Right lobe of liver (tissue), 6 donors: ENCODE results near the gene WDR12. TPM values are rescaled to one million over a fixed set of nuclear protein-coding genes. Genes with fewer than 3 reads are reported as not detected.
"Not testable (repeated sequence)": the region's sequence is repeated elsewhere in the genome, so short reads cannot be mapped to it uniquely, and the experiment has no call there.

Source experiments
- ATAC-seq, 4 donors: fragments of 200-7000 bp; cut with Tn5 transposase; one replicate each; pipeline ENCODE4 v1.9.1; 2020; ENCODE audit warnings: mild to moderate bottlenecking in 4 of 4, moderate library complexity in 4 of 4
- DNase-seq, 3 donors: peaks; one replicate each; pipeline ENCODE4 v3.0.0-alpha.2; 2020
- H3K27ac ChIP-seq, 3 donors: fragments of 200-600 bp; one replicate each; pipeline ENCODE4 v1.8.0; 2022
- H3K27me3 ChIP-seq, 2 donors: fragments of 200-600 bp; one replicate each; pipeline ENCODE4 v1.8.0; 2022
- H3K36me3 ChIP-seq, 4 donors: fragments of 200-600 bp; sonication (generic) in 1 of 4; one replicate each; pipeline versions ENCODE4 v1.5.1 to v1.8.0; 2017 to 2022; ENCODE audit warnings: control low read depth in 1 of 4
- H3K4me1 ChIP-seq, 4 donors: fragments of 200-600 bp; sonication (generic) in 1 of 4; one replicate each; pipeline versions ENCODE4 v1.5.1 to v1.8.0; 2017 to 2022; ENCODE audit warnings: control low read depth in 1 of 4
- H3K4me3 ChIP-seq, 3 donors: fragments of 200-600 bp; one replicate each; pipeline ENCODE4 v1.8.0; 2022
- H3K9me3 ChIP-seq, 4 donors: fragments of 200-600 bp; sonication (generic) in 1 of 4; one replicate each; pipeline versions ENCODE4 v1.5.1 to v1.8.0; 2017 to 2022; ENCODE audit warnings: control low read depth in 1 of 4
- POLR2A ChIP-seq: fragments of 450-650 bp; IDR thresholded peaks from one replicate; pipeline ENCODE4 v1.6.1; 2017; ENCODE audit warnings: antibody characterized with exemption, mild to moderate bottlenecking
- WGBS: methylation state at CpG from one replicate; pipeline ENCODE4 v1.1.6; 2018; ENCODE audit warnings: low coverage, low lambda C conversion rate; ENCODE audit not compliant: insufficient coverage; ENCODE audit errors: missing lambda C conversion rate; 5-methylcytosine and 5-hydroxymethylcytosine counted together
- intact Hi-C, 2 donors: fragments of 100-400 bp; cut with DNase I; formaldehyde crosslinking; loops; one replicate each; pipeline versions ENCODE4 v1.11.2 to v1.14.1; 2022
- total RNA-seq, 6 experiments: library from RNA; depleted of rRNA in 2 of 6; stranded (reverse); fragments of >200 nt in 2 of 6; fragmentation: NEBNext Ultra II Directional in 3 of 6; extraction: Animal tissue kit (Norgen Biotek cat#: 25700) in 3 of 6; gene quantifications; one replicate each; pipeline versions ENCODE4 v1.1.0 to v1.2.4, GENCODE V29; 2016 to 2023
- TF ChIP-seq, protein P1 (sequence below), 4 donors: fragments of 200-600 bp in 3 of 4; fragments of 450-650 bp in 1 of 4; IDR thresholded peaks; one replicate each; pipeline versions ENCODE4 v1.5.1 to v1.8.0; 2016 to 2022; ENCODE audit warnings: antibody characterized with exemption in 4 of 4, mild to moderate bottlenecking in 2 of 4
- donor health status: DM: no; HTN: yes; CAD: no.
- donor health status: DM: no; HTN: no; CAD: no.
- donor health status: DM: no; HTN: no; CAD: no.
- donor health status: DM: no; HTN: yes; CAD: no.
- donor health status: DM: no; HTN: yes; CAD: no.

Gene WDR12
- total RNA-seq, 6 experiments from 2014 or later, result 14.2 to 27.0 (median 19.8) TPM

DNA sequence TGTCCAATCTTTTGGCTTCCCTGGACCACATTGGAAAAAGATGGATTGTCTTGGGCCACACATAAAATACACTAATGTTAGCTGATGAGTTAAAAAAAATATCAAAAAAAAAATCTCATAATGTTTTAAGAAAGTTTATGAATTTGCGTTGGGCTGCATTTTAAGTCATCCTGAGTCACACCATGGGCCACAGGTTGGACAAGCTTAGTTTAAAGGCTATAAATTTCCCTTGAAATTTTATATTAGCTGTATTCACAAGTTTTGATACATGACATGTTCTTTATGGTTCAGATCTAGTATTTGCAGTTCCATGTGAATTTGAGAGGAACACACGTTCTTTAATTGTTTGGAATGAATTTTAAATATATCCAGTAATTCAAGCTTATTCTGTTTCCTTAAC, 22.5 kb upstream of the WDR12 start:
- ATAC-seq, result no peak

DNA sequence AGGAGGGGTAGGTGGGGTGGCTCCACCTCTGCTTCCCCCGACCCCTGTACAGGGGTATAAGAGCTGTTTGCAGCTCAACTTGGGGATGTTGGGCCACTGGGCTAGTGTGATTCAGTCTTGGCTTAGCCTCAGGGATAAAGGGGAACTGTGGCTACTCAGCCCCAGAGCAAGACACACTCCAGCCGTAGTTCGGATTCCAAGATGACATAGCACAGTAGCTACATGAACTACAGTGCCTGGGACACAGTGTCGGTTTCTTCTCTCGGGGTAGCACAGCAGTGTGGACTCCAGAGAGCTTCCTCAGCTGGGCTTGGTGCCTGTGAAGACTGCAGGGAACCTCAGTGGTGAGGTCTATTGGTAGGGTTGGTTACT, 21.7 kb upstream of the WDR12 start:
- ATAC-seq, result no peak
- WGBS, result no CpG with 5 or more reads among the region's 5 CpGs
- H3K36me3 ChIP-seq, result no peaks in the 10 kb centered on the region
- no peaks in the 10 kb centered on the region for H3K9me3 ChIP-seq
- H3K4me3 ChIP-seq, result no peak overlapping the region
- no peak overlapping the region for H3K27ac ChIP-seq
- intact Hi-C loops, result no loop called here
- TF ChIP-seq, protein P1, sequence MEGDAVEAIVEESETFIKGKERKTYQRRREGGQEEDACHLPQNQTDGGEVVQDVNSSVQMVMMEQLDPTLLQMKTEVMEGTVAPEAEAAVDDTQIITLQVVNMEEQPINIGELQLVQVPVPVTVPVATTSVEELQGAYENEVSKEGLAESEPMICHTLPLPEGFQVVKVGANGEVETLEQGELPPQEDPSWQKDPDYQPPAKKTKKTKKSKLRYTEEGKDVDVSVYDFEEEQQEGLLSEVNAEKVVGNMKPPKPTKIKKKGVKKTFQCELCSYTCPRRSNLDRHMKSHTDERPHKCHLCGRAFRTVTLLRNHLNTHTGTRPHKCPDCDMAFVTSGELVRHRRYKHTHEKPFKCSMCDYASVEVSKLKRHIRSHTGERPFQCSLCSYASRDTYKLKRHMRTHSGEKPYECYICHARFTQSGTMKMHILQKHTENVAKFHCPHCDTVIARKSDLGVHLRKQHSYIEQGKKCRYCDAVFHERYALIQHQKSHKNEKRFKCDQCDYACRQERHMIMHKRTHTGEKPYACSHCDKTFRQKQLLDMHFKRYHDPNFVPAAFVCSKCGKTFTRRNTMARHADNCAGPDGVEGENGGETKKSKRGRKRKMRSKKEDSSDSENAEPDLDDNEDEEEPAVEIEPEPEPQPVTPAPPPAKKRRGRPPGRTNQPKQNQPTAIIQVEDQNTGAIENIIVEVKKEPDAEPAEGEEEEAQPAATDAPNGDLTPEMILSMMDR (IDR thresholded peaks at IDR 0.05), result no peak
- no peak for TF ChIP-seq POLR2A
- no peaks in the 10 kb centered on the region for H3K4me1 ChIP-seq
- H3K27me3 ChIP-seq, result no peaks in the 10 kb centered on the region
- no peak for DNase-seq

More for the DNA sequence above, 22.5 kb upstream of the WDR12 start:
- no peak for TF ChIP-seq POLR2A
- TF ChIP-seq, protein P1 (IDR thresholded peaks at IDR 0.05), result no peak
- DNase-seq, result no peak
- no peaks in the 10 kb centered on the region for H3K27me3 ChIP-seq
- WGBS, result 100% methylated on average over 2 of the region's 2 CpGs
- no peaks in the 10 kb centered on the region for H3K9me3 ChIP-seq
- H3K4me3 ChIP-seq, result no peak overlapping the region
- no peaks in the 10 kb centered on the region for H3K36me3 ChIP-seq
- H3K4me1 ChIP-seq, result no peaks in the 10 kb centered on the region
- no peak overlapping the region for H3K27ac ChIP-seq
- intact Hi-C loops, result no loop called here

DNA sequence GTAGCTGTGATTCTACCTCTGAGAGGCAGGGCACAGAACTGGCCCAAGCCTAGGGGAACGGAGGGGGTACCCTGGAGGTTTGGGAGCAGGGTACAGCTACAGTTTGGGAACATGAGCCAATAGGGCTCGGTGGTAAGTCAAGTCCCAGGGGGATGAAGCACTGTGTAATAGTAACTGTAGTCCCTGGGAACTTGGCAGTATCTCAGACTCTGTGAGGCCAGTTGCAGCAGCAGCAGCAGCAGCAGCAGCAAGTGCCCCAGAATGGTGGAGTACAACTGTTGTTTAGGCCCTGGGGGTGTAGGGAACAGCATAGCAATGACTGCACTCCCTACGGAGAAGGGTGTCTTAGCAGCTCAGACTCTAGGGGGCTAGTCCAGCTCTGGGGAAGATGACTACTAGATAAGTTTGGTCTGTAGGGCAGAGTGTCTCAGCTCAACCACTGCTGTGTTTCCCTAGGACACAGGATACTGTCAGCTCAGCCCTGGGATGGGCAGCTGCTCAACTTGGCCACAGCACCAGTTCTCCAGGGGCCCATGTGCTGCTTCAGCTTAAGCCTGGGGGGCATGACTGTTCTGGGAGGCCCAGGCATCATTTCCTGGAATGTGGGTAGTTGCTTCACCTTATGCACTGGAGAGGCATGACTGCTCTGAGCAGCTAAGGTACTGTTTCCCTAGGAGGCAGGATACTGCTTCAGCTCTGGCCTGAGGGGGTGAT, 21.1 kb upstream of the WDR12 start:
- 100% methylated on average over 1 of the region's 3 CpGs for WGBS
- no peak for DNase-seq
- H3K9me3 ChIP-seq, result no peaks in the 10 kb centered on the region
- no peaks in the 10 kb centered on the region for H3K27me3 ChIP-seq
- ATAC-seq, result no peak
- no peaks in the 10 kb centered on the region for H3K36me3 ChIP-seq
- H3K4me1 ChIP-seq, result no peaks in the 10 kb centered on the region
- H3K4me3 ChIP-seq, result no peak overlapping the region
- TF ChIP-seq POLR2A, result no peak
- TF ChIP-seq, protein P1 (IDR thresholded peaks at IDR 0.05), result no peak
- no peak overlapping the region for H3K27ac ChIP-seq
- intact Hi-C loops, result no loop called here

DNA sequence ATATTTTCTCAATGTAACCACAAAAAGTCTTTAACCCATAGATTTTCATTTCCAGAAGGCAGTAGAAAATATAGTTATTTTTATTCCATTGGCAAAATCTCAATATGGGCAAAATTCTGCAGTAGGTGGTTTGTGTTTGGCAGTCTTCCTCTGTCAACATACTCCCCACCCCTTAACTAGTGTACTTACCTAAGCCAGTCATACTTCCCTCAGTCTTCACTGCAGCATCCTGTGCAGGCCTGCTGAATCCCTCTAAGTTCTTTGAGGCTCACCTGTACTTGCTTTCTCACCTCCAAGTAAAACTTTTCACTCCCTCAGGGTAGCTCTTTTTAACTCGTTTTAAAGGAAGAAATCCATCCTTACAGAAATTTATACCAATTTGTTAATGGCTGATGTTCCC, 7.4 kb upstream of the WDR12 start:
- TF ChIP-seq, protein P1 (IDR thresholded peaks at IDR 0.05), result no peak
- Histone ChIP-seq H3K27me3 (no peaks in the 10 kb centered on the region), H3K4me1 (no peaks in the 10 kb centered on the region), H3K9me3 (no peaks in the 10 kb centered on the region), H3K4me3 (no peak overlapping the region), H3K27ac (no peak overlapping the region), H3K36me3 (peaks cover 0 to 5% (median under 1%) of the 10 kb centered on the region in 4 donors)
- WGBS, result 100% methylated on average over 1 of the region's 1 CpG
- DNase-seq (no peak), ATAC-seq (no peak)
- intact Hi-C loops, result no loop called here

DNA sequence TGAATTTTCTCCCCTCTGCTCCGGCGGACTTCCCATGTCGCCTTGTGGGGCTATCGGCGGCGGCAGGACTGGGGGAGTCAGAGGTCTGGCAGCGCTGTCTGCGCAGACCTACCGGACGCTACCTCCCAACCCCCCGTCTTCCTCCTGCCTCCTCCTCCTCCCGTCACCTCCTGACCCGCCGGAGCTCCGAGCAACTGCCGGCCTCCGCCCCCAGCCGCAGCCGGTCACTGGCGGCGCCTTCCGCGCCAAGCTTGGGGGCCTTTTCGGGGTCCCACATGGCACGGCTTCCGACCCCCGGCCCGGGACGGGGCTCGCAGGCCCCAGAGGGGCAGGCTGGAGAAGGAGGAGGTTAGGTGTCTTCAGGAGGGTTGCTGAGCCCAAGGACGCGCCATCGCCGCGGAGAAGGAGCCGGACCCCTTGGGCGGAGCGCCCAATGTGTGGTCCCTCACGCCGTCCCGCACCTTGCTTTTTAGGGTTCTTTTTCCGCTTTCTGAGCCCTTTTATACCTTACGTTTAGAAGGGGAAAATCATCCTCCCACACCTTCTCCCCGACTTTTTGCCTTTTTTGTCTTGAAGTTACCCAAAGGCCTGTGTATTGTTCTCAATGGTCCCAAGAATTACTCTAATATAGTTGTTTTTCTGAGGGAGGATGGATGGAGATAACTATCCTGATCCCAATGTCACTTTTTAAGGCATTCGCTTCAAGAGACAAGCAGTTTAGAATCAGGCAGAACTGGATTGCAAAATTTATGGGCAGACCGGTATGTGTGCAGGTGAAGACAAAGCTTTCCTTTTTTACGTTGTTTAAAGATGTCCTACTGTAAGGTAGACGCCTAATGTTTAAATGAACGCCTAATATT, 1.1 kb upstream of the WDR12 start:
- H3K4me1 ChIP-seq, result peaks cover 0 to 13% (median 8%) of the 10 kb centered on the region in 4 donors
- H3K27me3 ChIP-seq, DNase-seq, H3K36me3 ChIP-seq, intact Hi-C loops, H3K9me3 ChIP-seq: not testable (repeated sequence)
- H3K4me3 ChIP-seq, result peak overlapping the region; percentile 74 to 92 (median 77)
- WGBS, result 5% methylated on average over 7 of the region's 49 CpGs
- peak overlapping the region; percentile 63 to 81 (median 80) for H3K27ac ChIP-seq
- ATAC-seq, result peak; percentile 79 to 87 (median 82)
